GM23248 (cell line): ENCODE results near the gene CRHR2.

ENCODE experiments used
- EZH2 ChIP-seq: fragments of 200-600 bp; sonication (generic); IDR thresholded peaks from 2 replicates; pipeline ENCODE4 v1.6.1; 2018; ENCODE audit warnings: antibody characterized with exemption, mild to moderate bottlenecking; ENCODE audit not compliant: insufficient read depth, poor library complexity, severe bottlenecking
- EZH2phosphoT487 ChIP-seq: fragments of 200-600 bp; sonication (generic); IDR thresholded peaks from 2 replicates; pipeline ENCODE4 v1.6.1; 2018; ENCODE audit warnings: antibody characterized with exemption, moderate library complexity, mild to moderate bottlenecking, low read depth; ENCODE audit not compliant: insufficient read depth

GRCh38 chr7:30717181-30717580, 34.9 kb upstream of the CRHR2 start:
- TF ChIP-seq EZH2phosphoT487 (no peak), EZH2 (no peak)
